CD14-positive monocyte (primary cell): Measurements from ENCODE around the gene OR9Q1. TPM values are rescaled to one million over a fixed set of nuclear protein-coding genes. Genes with fewer than 3 reads are reported as not detected.

Experiments used
- DNase-seq, 3 donors: peaks; one replicate each; pipeline ENCODE4 v3.0.0-alpha.2; 2011 to 2022
- H2AFZ ChIP-seq: 2 replicates; pipeline ENCODE4 v1.6.0; 2012; ENCODE audit warnings: mild to moderate bottlenecking, low read depth, low read length, inconsistent platforms; ENCODE audit not compliant: insufficient read depth, poor library complexity, severe bottlenecking
- H3K27ac ChIP-seq, 2 donors: 1 replicate in 1 of 2; 2 replicates in 1 of 2; pipeline ENCODE4 v1.5.1; 2012 to 2013; ENCODE audit warnings: low read length in 2 of 2, control low read depth in 1 of 2, inconsistent platforms in 1 of 2, low read depth in 1 of 2, mild to moderate bottlenecking in 1 of 2
- H3K27me3 ChIP-seq, 2 donors: one replicate each; pipeline versions ENCODE4 v1.6.0 to v1.6.1; 2011 to 2013; ENCODE audit warnings: low read length in 2 of 2; ENCODE audit not compliant: control insufficient read depth in 2 of 2, insufficient read depth in 2 of 2
- H3K36me3 ChIP-seq, 2 donors: replicated peaks in 1 of 2; 1 replicate in 1 of 2; 2 replicates in 1 of 2; pipeline versions ENCODE4 v1.5.1 to v1.6.1; 2012 to 2013; ENCODE audit warnings: low read length in 2 of 2, control low read depth in 1 of 2, inconsistent platforms in 1 of 2, mild to moderate bottlenecking in 1 of 2; ENCODE audit not compliant: insufficient read depth in 2 of 2, control insufficient read depth in 1 of 2
- H3K4me1 ChIP-seq, 2 donors: 1 replicate in 1 of 2; 2 replicates in 1 of 2; pipeline versions ENCODE4 v1.5.1 to v1.6.1; 2012 to 2013; ENCODE audit warnings: low read length in 2 of 2, control low read depth in 1 of 2, inconsistent platforms in 1 of 2, mild to moderate bottlenecking in 1 of 2, moderate library complexity in 1 of 2; ENCODE audit not compliant: insufficient read depth in 2 of 2, control insufficient read depth in 1 of 2
- H3K4me2 ChIP-seq: replicated peaks from 2 replicates; pipeline ENCODE3; 2012; ENCODE audit warnings: low read length, moderate library complexity, mild to moderate bottlenecking; ENCODE audit not compliant: poor library complexity, severe bottlenecking; ENCODE audit errors: extremely low read depth
- H3K4me3 ChIP-seq, 3 experiments: fragments of 200-600 bp in 1 of 3; sonication (generic) in 1 of 3; replicated peaks in 1 of 3; 1 replicate in 2 of 3; 2 replicates in 1 of 3; pipeline ENCODE4 v1.5.1; 2011 to 2013; ENCODE audit warnings: low read length in 3 of 3, mild to moderate bottlenecking in 3 of 3, control low read depth in 2 of 3, low read depth in 2 of 3, inconsistent platforms in 1 of 3, moderate library complexity in 1 of 3
- H3K79me2 ChIP-seq: 2 replicates; pipeline ENCODE4 v1.6.0; 2012; ENCODE audit warnings: mild to moderate bottlenecking, control low read depth, inconsistent platforms, low read length, moderate library complexity; ENCODE audit not compliant: insufficient read depth
- H3K9ac ChIP-seq: 2 replicates; pipeline ENCODE4 v1.6.0; 2017; ENCODE audit warnings: low read length, mild to moderate bottlenecking; ENCODE audit not compliant: insufficient read depth, poor library complexity, severe bottlenecking
- H3K9me3 ChIP-seq, 2 donors: replicated peaks in 1 of 2; 1 replicate in 1 of 2; 2 replicates in 1 of 2; pipeline versions ENCODE4 v1.5.1 to v1.6.1; 2012 to 2013; ENCODE audit warnings: low read length in 2 of 2, control low read depth in 1 of 2; ENCODE audit not compliant: control insufficient read depth in 1 of 2, insufficient read depth in 1 of 2
- H4K20me1 ChIP-seq: 2 replicates; pipeline ENCODE4 v1.6.0; 2012; ENCODE audit warnings: mild to moderate bottlenecking, low read length, control low read depth, moderate library complexity; ENCODE audit not compliant: insufficient read depth
- H3K27ac Mint-ChIP-seq, 7 donors: one replicate each; pipeline ENCODE4 v1.8.0; 2020; ENCODE audit warnings: mild to moderate bottlenecking in 7 of 7, mixed read lengths in 7 of 7, moderate library complexity in 6 of 7, inconsistent platforms in 2 of 7
- H3K27me3 Mint-ChIP-seq, 3 donors: one replicate each; pipeline ENCODE4 v1.8.0; 2021 to 2022; ENCODE audit warnings: low read depth in 3 of 3, mild to moderate bottlenecking in 3 of 3, mixed read lengths in 3 of 3, moderate library complexity in 3 of 3, inconsistent platforms in 1 of 3
- H3K36me3 Mint-ChIP-seq, 2 donors: one replicate each; pipeline ENCODE4 v1.8.0; 2020; ENCODE audit warnings: mixed read lengths in 2 of 2, inconsistent platforms in 1 of 2, mild to moderate bottlenecking in 1 of 2
- H3K4me1 Mint-ChIP-seq: one replicate; pipeline ENCODE4 v1.8.0; 2020; ENCODE audit warnings: mild to moderate bottlenecking, mixed read lengths
- H3K4me3 Mint-ChIP-seq, 2 donors: one replicate each; pipeline ENCODE4 v1.8.0; 2020; ENCODE audit warnings: mild to moderate bottlenecking in 2 of 2, mixed read lengths in 2 of 2, moderate library complexity in 1 of 2
- H3K9me3 Mint-ChIP-seq, 7 donors: one replicate each; pipeline ENCODE4 v1.8.0; 2020 to 2022; ENCODE audit warnings: mixed read lengths in 7 of 7, mild to moderate bottlenecking in 6 of 7, moderate library complexity in 6 of 7, inconsistent platforms in 2 of 7
- WGBS: methylation state at CpG from one replicate; pipeline ENCODE4 v1.1.5; 2013; ENCODE audit warnings: missing lambda C conversion rate; ENCODE audit not compliant: insufficient coverage; 5-methylcytosine and 5-hydroxymethylcytosine counted together
- intact Hi-C, 2 donors: fragments of 100-400 bp; cut with micrococcal nuclease; formaldehyde crosslinking; loops; one replicate each; pipeline versions ENCODE4 v1.15.0 to v1.15.1; 2023
- polyA plus RNA-seq, 3 donors: library from polyadenylated mRNA; depleted of rRNA in 1 of 3; unstranded in 2 of 3; stranded (reverse) in 1 of 3; fragments of 300-500 nt in 2 of 3; fragments of >200 nt in 1 of 3; fragmentation: Illumina TruSeq in 2 of 3; gene quantifications; 1 replicate in 2 of 3; 2 replicates in 1 of 3; pipeline ENCODE4 v1.2.3, GENCODE V29; 2012 to 2021
- TF ChIP-seq, protein P1 (sequence below): fragments of 200-600 bp; IDR thresholded peaks from one replicate; pipeline ENCODE4 v1.8.0; 2022; ENCODE audit warnings: antibody characterized with exemption, mild to moderate bottlenecking

Gene OR9Q1
- polyA plus RNA-seq, 3 donors, result not detected

DNA sequence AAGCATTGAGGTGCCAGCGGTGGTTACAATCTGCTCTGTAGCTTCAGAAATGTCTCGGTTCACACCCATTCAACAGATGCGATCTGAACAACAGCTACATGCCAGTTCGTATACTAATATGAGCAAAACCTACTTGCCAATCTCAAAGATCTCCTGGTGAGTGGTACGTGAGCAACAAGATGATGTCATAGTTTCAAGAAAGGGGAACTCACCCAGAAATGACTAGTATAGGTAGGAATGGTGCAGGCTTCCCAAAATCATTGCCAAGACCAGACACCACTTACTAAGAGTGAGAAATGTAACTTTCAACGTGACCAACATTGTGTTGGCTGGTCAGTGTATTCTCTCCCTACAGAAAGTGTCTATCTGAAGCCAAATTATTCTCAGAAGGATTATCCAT is 38.1 kb downstream of the OR9Q1 start:
- H3K9me3 Mint-ChIP-seq, result peaks cover 0 to 6% (median 0%) of the 10 kb centered on the region in 7 donors
- H3K9ac ChIP-seq, result no peak overlapping the region
- intact Hi-C loops, result no loop called here
- H3K27me3 Mint-ChIP-seq, result peaks cover 0 to 4% (median 2%) of the 10 kb centered on the region in 3 donors
- no peak overlapping the region for H3K4me3 Mint-ChIP-seq
- no peaks in the 10 kb centered on the region for H3K79me2 ChIP-seq
- no peaks in the 10 kb centered on the region for H3K36me3 Mint-ChIP-seq
- H3K4me3 ChIP-seq, result no peak overlapping the region
- H3K9me3 ChIP-seq, result no peaks in the 10 kb centered on the region
- TF ChIP-seq, protein P1, sequence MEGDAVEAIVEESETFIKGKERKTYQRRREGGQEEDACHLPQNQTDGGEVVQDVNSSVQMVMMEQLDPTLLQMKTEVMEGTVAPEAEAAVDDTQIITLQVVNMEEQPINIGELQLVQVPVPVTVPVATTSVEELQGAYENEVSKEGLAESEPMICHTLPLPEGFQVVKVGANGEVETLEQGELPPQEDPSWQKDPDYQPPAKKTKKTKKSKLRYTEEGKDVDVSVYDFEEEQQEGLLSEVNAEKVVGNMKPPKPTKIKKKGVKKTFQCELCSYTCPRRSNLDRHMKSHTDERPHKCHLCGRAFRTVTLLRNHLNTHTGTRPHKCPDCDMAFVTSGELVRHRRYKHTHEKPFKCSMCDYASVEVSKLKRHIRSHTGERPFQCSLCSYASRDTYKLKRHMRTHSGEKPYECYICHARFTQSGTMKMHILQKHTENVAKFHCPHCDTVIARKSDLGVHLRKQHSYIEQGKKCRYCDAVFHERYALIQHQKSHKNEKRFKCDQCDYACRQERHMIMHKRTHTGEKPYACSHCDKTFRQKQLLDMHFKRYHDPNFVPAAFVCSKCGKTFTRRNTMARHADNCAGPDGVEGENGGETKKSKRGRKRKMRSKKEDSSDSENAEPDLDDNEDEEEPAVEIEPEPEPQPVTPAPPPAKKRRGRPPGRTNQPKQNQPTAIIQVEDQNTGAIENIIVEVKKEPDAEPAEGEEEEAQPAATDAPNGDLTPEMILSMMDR, result no peak
- H3K27ac Mint-ChIP-seq, result no peak overlapping the region
- H3K4me2 ChIP-seq, result no peak overlapping the region
- H4K20me1 ChIP-seq, result no peaks in the 10 kb centered on the region
- H3K4me1 ChIP-seq, result no peaks in the 10 kb centered on the region
- H3K27ac ChIP-seq, result no peak overlapping the region
- no CpG with 5 or more reads among the region's 6 CpGs for WGBS
- no peaks in the 10 kb centered on the region for H3K4me1 Mint-ChIP-seq
- no peaks in the 10 kb centered on the region for H3K36me3 ChIP-seq
- no peak overlapping the region for H2AFZ ChIP-seq
- H3K27me3 ChIP-seq, result no peaks in the 10 kb centered on the region
- DNase-seq, result no peak

DNA sequence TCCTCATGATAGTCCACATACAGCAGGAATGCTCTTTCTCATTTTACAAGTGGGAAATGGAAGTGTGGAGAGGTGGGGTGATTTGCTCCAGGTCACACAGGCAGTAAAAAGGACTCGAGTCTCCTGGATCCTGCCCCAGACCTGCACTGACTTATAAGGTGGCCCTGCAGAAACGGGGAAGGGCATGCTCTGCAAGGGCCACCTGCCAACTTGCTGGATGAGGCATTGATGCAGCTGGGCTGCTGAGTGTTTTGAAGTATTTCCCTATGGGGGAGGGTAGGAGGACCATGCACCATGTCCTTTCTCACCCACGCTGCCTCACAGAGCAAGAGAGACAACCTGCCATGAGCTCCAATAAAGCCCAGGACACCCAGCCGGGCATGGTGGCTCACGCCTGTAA is 44.0 kb downstream of the OR9Q1 start:
- no peak for DNase-seq
- Histone ChIP-seq H3K4me2 (no peak overlapping the region), H3K9me3 (no peaks in the 10 kb centered on the region), H3K79me2 (no peaks in the 10 kb centered on the region), H2AFZ (no peak overlapping the region), H3K27ac (no peak overlapping the region), H4K20me1 (no peaks in the 10 kb centered on the region), H3K27me3 (no peaks in the 10 kb centered on the region), H3K4me3 (no peak overlapping the region), H3K36me3 (no peaks in the 10 kb centered on the region), H3K9ac (no peak overlapping the region), H3K4me1 (no peaks in the 10 kb centered on the region)
- Mint-ChIP-seq H3K4me3 (no peak overlapping the region), H3K4me1 (no peaks in the 10 kb centered on the region), H3K9me3 (peaks cover 0 to 6% (median 0%) of the 10 kb centered on the region in 7 donors), H3K27me3 (peaks cover 0 to 1% (median 0%) of the 10 kb centered on the region in 3 donors), H3K36me3 (no peaks in the 10 kb centered on the region), H3K27ac (no peak overlapping the region)
- TF ChIP-seq, protein P1, result no peak
- intact Hi-C loops, result no loop called here
- 75% methylated on average over 2 of the region's 5 CpGs for WGBS
